Measurements from ENCODE around the gene MAP3K2.
A peak's percentile ranks its signal among the peaks of the same experiment; 100 is the strongest.

The MAP3K2 gene, protein sequence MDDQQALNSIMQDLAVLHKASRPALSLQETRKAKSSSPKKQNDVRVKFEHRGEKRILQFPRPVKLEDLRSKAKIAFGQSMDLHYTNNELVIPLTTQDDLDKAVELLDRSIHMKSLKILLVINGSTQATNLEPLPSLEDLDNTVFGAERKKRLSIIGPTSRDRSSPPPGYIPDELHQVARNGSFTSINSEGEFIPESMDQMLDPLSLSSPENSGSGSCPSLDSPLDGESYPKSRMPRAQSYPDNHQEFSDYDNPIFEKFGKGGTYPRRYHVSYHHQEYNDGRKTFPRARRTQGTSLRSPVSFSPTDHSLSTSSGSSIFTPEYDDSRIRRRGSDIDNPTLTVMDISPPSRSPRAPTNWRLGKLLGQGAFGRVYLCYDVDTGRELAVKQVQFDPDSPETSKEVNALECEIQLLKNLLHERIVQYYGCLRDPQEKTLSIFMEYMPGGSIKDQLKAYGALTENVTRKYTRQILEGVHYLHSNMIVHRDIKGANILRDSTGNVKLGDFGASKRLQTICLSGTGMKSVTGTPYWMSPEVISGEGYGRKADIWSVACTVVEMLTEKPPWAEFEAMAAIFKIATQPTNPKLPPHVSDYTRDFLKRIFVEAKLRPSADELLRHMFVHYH

DNA sequence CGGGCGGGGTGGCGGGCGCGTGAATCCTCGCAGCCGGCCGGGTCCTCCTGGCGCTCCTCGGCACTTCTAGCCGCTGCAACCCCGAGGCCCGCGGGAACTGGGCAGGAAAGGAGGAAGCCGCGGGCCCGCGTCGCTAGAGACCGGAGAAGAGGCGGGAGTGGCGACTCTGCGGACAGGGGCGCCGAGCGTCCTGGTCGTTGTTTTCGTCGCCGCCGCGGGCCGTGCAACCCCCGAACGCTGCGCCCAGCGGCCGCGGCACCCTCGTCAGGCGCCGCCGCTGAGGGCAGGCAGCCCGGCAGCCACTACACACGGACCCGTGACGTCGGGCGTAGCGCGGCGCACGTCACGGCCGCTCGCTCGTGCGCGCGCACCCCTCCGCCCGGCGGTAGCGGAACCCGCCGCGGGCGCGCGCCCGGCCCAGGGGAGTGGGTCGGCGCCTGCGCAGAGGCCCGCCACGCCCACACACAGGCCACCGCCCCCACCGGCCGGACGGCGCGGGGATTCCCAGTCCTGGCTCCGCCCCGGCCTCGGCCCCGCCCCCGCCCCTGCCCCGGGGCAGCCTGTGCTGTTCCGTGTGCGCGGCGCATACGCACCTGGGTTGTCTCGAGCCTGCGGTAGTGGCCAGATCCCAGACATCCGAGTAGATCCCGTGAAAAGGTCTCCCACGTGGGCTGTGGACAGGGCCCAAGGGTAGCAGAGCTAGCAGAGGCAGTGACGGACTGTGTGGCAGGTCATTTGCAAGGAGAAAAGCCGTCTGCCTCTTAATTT lies at the start of gene MAP3K2:
Gene MAP3K2, minus strand, starts transcription at position 321 of the 768 bp plus-strand sequence. CDS start 44,846 bp downstream, outside the sequence.
- DNase-seq (ENCODE audit: low read depth in 2 of 2) = peak; percentile 83

DNA sequence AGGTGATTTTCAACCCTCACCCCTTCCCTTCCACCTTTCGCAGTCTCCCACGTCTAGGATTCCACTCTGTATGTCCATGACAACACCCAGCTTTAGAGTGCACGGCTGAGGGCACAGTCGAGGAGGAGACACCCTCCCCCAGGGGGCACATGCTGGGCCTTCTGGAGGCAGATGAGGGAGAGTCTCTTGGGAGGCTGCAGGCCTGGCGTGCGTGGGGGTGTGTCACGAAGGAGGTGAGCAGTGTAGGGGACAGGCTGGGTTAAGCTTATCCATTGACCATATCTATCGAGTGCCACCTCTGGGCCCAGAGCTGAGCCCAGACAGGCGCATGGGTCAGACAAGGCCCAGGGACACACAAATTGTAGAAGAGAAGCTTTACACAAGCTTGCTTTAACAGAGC lies 49.3 kb upstream of the MAP3K2 start:
- DNase-seq (ENCODE audit: low read depth in 2 of 2) = no peak

DNA sequence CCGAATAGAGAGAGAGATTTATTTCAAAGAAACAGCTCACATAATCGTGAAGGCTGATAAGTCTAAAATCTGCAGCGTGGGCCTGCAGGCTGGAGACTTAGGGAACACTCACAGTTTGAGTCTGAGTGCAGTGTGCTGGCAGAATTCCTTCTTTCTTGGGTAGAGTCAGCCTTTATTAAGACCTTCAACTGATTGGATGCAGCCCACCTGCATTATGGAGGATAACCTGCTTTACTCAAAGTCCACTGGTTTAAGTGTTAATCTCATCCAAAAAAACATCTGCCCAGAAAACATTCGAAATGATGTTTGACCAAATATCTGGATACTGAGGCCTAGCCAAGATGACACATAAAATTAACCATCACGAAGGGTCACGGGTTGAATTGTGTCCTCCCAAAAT lies 46.7 kb upstream of the MAP3K2 start:
- DNase-seq (ENCODE audit: low read depth in 2 of 2) = no peak

DNA sequence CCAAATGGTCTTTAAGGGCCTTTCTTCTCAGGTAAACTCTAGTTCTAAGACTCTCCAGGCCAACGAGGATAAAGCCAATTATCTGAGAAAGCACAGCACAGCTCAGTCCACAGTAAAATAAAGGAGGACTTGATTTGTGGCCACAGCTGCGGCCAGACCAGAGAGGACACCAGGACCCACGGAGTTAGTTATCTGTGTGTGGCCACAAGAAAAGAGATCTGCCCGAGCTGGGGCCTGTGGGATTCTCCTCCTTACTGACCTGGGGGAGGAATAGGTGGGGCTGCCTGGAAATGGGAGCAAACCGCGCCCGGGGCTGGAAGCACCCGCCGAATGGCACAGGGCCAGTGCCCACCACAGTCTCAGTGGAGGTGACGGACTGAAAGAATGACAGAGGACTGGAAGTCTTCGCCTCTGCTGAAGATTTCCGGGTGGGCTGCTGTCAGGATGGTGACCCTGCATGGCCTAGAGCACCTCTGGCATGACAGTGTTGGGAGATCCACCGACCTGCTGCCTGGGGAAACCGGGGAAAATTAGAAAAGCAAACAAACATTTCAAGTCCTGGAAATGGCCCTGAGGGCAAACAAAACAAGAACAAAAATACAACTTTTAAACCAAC lies 43.7 kb upstream of the MAP3K2 start:
- DNase-seq (ENCODE audit: low read depth in 2 of 2) = no peak

DNA sequence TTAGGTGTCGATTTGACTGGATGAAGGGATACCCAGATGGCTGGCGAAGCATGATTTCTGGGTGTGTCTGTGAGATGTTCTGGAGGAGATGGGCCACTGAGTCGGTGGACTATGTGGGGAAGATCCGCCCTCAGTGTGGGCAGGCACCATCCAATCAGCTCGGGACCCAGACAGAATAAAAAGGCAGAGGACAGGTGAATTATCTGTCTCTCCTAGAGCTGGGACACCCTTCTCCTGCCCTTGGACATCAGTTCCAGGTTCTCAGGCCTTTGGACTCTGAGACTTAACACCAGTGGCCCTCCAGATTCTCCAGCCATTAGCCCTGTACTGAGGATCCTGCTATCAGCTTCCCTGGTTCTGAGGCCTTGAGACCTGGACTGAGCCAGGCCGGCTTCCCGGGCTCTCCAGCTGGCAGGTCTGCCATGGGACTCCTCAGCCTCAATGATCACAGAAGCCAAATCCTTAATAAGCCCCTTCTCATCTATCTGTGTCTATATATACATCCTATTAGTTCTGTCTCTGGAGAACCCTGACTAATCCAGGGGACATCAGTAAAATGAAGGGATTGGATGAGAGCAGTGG lies 42.2 kb upstream of the MAP3K2 start:
- no peak for DNase-seq (ENCODE audit: low read depth in 2 of 2)

DNA sequence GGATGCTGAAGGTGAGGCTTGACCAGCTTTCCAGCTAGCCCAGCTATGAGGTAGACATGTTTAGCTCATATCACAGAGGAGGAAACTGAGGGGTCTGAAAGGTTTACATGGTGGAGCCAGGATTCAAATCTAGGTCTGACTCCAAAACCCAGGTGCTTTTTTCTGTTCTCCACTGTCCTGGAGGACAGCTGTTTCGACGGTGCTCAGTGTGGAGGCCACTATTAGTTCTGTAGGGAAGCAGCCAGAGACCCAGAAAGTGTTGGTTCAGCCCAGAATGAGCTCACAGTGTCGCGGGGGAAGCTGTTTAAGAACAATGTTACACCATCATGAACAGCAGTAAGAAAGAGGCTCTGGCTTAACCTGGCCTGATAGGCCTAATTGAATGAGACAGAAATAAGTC lies 41.5 kb upstream of the MAP3K2 start:
- DNase-seq (ENCODE audit: low read depth in 2 of 2) = no peak

DNA sequence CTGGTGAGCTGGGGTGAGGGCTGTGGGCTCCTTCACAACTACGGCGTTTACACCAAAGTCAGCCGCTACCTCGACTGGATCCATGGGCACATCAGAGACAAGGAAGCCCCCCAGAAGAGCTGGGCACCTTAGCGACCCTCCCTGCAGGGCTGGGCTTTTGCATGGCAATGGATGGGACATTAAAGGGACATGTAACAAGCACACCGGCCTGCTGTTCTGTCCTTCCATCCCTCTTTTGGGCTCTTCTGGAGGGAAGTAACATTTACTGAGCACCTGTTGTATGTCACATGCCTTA lies 41.0 kb upstream of the MAP3K2 start:
- DNase-seq (ENCODE audit: low read depth in 2 of 2) = no peak

DNA sequence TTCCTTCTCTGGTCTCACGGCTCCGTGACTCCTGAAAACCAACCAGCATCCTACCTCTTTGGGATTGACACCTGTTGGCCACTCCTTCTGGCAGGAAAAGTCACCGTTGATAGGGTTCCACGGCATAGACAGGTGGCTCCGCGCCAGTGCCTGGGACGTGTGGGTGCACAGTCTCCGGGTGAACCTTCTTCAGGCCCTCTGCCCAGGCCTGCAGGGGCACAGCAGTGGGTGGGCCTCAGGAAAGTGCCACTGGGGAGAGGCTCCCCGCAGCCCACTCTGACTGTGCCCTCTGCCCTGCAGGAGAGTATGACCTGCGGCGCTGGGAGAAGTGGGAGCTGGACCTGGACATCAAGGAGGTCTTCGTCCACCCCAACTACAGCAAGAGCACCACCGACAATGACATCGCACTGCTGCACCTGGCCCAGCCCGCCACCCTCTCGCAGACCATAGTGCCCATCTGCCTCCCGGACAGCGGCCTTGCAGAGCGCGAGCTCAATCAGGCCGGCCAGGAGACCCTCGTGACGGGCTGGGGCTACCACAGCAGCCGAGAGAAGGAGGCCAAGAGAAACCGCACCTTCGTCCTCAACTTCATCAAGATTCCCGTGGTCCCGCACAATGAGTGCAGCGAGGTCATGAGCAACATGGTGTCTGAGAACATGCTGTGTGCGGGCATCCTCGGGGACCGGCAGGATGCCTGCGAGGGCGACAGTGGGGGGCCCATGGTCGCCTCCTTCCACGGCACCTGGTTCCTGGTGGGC lies 40.5 kb upstream of the MAP3K2 start:
- DNase-seq (ENCODE audit: low read depth in 2 of 2) = no peak

DNA sequence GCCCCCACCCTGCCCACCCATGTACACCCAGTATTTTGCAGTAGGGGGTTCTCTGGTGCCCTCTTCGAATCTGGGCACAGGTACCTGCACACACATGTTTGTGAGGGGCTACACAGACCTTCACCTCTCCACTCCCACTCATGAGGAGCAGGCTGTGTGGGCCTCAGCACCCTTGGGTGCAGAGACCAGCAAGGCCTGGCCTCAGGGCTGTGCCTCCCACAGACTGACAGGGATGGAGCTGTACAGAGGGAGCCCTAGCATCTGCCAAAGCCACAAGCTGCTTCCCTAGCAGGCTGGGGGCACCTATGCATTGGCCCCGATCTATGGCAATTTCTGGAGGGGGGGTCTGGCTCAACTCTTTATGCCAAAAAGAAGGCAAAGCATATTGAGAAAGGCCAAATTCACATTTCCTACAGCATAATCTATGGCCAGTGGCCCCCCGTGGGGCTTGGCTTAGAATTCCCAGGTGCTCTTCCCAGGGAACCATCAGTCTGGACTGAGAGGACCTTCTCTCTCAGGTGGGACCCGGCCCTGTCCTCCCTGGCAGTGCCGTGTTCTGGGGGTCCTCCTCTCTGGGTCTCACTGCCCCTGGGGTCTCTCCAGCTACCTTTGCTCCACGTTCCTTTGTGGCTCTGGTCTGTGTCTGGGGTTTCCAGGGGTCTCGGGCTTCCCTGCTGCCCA lies 39.7 kb upstream of the MAP3K2 start:
- DNase-seq (ENCODE audit: low read depth in 2 of 2) = no peak

DNA sequence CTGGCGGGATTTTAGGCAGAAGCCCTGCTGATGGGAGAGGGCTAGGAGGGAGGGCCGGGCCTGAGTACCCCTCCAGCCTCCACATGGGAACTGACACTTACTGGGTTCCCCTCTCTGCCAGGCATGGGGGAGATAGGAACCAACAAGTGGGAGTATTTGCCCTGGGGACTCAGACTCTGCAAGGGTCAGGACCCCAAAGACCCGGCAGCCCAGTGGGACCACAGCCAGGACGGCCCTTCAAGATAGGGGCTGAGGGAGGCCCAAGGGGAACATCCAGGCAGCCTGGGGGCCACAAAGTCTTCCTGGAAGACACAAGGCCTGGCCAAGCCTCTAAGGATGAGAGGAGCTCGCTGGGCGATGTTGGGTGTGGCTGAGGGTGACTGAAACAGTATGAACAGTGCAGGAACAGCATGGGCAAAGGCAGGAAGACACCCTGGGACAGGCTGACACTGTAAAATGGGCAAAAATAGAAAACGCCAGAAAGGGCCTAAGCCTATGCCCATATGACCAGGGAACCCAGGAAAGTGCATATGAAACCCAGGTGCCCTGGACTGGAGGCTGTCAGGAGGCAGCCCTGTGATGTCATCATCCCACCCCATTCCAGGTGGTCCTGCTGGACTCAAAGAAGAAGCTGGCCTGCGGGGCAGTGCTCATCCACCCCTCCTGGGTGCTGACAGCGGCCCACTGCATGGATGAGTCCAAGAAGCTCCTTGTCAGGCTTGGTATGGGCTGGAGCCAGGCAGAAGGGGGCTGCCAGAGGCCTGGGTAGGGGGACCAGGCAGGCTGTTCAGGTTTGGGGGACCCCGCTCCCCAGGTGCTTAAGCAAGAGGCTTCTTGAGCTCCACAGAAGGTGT lies 39.0 kb upstream of the MAP3K2 start:
- DNase-seq (ENCODE audit: low read depth in 2 of 2) = no peak

DNA sequence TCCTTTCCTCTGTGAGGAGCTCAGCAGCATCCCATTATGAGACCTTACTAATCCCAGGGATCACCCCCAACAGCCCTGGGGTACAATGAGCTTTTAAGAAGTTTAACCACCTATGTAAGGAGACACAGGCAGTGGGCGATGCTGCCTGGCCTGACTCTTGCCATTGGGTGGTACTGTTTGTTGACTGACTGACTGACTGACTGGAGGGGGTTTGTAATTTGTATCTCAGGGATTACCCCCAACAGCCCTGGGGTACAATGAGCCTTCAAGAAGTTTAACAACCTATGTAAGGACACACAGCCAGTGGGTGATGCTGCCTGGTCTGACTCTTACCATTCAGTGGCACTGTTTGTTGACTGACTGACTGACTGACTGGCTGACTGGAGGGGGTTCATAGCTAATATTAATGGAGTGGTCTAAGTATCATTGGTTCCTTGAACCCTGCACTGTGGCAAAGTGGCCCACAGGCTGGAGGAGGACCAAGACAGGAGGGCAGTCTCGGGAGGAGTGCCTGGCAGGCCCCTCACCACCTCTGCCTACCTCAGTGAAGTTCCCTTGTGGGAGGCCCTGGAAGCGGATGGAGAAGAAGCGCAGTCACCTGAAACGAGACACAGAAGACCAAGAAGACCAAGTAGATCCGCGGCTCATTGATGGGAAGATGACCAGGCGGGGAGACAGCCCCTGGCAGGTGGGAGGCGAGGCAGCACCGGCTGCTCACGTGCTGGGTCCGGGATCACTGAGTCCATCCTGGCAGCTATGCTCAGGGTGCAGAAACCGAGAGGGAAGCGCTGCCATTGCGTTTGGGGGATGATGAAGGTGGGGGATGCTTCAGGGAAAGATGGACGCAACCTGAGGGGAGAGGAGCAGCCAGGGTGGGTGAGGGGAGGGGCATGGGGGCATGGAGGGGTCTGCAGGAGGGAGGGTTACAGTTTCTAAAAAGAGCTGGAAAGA lies 38.0 kb upstream of the MAP3K2 start:
- DNase-seq (ENCODE audit: low read depth in 2 of 2) = no peak

DNA sequence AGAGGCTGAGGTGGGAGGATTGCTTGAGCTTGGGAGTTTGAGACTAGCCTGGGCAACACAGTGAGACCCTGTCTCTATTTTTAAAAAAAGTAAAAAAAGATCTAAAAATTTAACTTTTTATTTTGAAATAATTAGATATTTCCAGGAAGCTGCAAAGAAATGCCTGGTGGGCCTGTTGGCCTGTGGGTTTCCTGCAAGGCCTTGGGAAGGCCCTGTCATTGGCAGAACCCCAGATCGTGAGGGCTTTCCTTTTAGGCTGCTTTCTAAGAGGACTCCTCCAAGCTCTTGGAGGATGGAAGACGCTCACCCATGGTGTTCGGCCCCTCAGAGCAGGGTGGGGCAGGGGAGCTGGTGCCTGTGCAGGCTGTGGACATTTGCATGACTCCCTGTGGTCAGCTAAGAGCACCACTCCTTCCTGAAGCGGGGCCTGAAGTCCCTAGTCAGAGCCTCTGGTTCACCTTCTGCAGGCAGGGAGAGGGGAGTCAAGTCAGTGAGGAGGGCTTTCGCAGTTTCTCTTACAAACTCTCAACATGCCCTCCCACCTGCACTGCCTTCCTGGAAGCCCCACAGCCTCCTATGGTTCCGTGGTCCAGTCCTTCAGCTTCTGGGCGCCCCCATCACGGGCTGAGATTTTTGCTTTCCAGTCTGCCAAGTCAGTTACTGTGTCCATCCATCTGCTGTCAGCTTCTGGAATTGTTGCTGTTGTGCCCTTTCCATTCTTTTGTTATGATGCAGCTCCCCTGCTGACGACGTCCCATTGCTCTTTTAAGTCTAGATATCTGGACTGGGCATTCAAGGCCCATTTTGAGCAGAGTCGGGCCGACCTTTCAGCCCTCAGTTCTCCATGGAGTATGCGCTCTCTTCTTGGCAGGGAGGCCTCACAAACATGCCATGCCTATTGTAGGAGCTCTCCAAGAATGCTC lies 37.1 kb upstream of the MAP3K2 start:
- DNase-seq (ENCODE audit: low read depth in 2 of 2) = no peak

DNA sequence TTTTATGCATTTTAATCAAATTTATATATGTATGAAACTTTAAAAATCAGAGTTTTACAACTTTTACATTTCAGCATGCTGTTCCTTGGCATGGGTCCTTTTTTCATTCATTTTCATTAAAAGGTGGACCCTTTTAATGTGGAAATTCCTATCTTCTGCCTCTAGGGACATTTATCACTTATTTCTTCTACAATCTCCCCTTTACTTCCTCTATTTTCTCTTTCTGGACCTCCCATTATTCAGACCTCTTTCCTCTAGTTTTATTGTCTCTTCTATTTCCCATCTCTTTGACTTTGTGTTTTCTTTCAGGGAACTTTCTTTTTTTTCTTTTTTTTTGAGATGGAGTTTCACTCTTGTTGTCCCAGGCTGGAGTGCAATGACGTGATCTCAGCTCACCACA lies 36.1 kb upstream of the MAP3K2 start:
- no peak for DNase-seq (ENCODE audit: low read depth in 2 of 2)

DNA sequence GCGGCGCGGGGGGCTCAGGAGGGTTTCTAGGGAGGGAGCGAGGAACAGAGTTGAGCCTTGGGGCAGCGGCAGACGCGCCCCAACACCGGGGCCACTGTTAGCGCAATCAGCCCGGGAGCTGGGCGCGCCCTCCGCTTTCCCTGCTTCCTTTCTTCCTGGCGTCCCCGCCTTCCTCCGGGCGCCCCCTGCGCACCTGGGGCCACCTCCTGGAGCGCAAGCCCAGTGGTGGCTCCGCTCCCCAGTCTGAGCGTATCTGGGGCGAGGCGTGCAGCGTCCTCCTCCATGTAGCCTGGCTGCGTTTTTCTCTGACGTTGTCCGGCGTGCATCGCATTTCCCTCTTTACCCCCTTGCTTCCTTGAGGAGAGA lies 35.7 kb upstream of the MAP3K2 start:
- DNase-seq (ENCODE audit: low read depth in 2 of 2) = no peak

DNA sequence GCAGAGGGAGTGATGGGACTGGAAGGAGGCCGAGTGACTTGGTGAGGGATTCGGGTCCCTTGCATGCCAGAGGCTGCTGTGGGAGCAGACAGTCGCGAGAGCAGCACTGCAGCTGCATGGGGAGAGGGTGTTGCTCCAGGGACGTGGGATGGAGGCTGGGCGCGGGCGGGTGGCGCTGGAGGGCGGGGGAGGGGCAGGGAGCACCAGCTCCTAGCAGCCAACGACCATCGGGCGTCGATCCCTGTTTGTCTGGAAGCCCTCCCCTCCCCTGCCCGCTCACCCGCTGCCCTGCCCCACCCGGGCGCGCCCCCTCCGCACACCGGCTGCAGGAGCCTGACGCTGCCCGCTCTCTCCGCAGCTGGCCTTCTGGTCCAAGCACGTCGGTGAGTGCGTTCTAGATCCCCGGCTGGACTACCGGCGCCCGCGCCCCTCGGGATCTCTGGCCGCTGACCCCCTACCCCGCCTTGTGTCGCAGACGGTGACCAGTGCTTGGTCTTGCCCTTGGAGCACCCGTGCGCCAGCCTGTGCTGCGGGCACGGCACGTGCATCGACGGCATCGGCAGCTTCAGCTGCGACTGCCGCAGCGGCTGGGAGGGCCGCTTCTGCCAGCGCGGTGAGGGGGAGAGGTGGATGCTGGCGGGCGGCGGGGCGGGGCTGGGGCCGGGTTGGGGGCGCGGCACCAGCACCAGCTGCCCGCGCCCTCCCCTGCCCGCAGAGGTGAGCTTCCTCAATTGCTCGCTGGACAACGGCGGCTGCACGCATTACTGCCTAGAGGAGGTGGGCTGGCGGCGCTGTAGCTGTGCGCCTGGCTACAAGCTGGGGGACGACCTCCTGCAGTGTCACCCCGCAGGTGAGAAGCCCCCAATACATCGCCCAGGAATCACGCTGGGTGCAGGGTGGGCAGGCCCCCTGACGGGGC lies 35.0 kb upstream of the MAP3K2 start:
- no peak for DNase-seq (ENCODE audit: low read depth in 2 of 2)

DNA sequence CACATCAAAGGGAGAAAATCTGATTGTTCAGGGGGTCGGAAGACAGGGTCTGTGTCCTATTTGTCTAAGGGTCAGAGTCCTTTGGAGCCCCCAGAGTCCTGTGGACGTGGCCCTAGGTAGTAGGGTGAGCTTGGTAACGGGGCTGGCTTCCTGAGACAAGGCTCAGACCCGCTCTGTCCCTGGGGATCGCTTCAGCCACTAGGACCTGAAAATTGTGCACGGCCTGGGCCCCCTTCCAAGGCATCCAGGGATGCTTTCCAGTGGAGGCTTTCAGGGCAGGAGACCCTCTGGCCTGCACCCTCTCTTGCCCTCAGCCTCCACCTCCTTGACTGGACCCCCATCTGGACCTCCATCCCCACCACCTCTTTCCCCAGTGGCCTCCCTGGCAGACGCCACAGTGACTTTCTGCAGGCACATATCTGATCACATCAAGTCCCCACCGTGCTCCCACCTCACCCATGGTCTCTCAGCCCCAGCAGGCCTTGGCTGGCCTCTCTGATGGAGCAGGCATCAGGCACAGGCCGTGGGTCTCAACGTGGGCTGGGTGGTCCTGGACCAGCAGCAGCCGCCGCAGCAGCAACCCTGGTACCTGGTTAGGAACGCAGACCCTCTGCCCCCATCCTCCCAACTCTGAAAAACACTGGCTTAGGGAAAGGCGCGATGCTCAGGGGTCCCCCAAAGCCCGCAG lies 34.2 kb upstream of the MAP3K2 start:
- no peak for DNase-seq (ENCODE audit: low read depth in 2 of 2)

Measured in fibroblast of skin of left quadriceps (primary cell).